Endothelial cell of umbilical vein (primary cell): ENCODE data around the gene DPF3.

Experiments used
- CTCF ChIP-seq, 2 donors: IDR thresholded peaks; 1 replicate in 1 of 2; 2 replicates in 1 of 2; pipeline ENCODE4 v1.5.1; 2011; ENCODE audit warnings: low read length in 2 of 2, mild to moderate bottlenecking in 2 of 2, moderate library complexity in 2 of 2, control low read depth in 1 of 2, inconsistent platforms in 1 of 2, low read depth in 1 of 2; ENCODE audit not compliant: insufficient read depth in 1 of 2; ENCODE audit errors: extremely low read depth in 1 of 2
- POLR2A ChIP-seq: IDR thresholded peaks from 2 replicates; pipeline ENCODE4 v1.6.1; 2012; ENCODE audit warnings: low read depth, mild to moderate bottlenecking, control low read depth, low read length

DNA sequence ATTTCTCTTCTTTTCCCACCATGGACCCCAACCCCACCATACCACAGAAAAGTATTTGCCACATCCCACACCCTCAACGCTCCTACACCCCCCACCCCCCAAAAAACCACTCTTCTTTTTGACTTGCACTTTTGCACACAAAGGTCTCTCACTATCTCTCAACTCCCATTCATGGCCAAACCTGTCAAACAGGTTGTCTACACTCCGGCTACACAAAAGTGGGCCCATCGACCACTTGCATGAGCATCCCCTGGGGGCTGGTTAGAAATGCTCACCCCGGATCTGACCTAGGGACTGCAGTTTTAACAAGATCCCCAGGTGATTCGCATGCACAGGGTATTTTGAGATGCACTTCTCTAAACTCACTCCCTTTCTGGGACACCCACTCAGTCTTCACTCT, 248.2 kb downstream of the DPF3 start:
- no peak for TF ChIP-seq POLR2A
- TF ChIP-seq CTCF (IDR thresholded peaks at IDR 0.05; ENCODE audit: extremely low read depth in 1 of 2, insufficient read depth in 1 of 2, low read depth in 1 of 2, low read length in 2 of 2): no peak
